Peyer's patch (tissue), 4 donors: Measurements from ENCODE around the gene LRRC17. TPM values are rescaled to one million over a fixed set of nuclear protein-coding genes. Genes with fewer than 3 reads are reported as not detected.

Source experiments
- DNase-seq, 3 donors: peaks; one replicate each; pipeline ENCODE4 v3.0.0-alpha.2; 2017 to 2019
- H3K27ac ChIP-seq, 4 donors: fragments of 200-600 bp; sonication (generic); one replicate each; pipeline ENCODE4 v1.5.1; 2016 to 2019
- H3K27me3 ChIP-seq, 2 donors: fragments of 200-600 bp; sonication (generic); one replicate each; pipeline ENCODE4 v1.5.1; 2019
- H3K36me3 ChIP-seq, 3 donors: fragments of 200-600 bp; sonication (generic); one replicate each; pipeline ENCODE4 v1.5.1; 2016 to 2019
- H3K4me1 ChIP-seq, 4 donors: fragments of 200-600 bp; sonication (generic); one replicate each; pipeline ENCODE4 v1.5.1; 2016 to 2019
- H3K4me3 ChIP-seq, 4 donors: fragments of 200-600 bp; sonication (generic); 1 replicate in 3 of 4; 2 replicates in 1 of 4; pipeline ENCODE4 v1.5.1; 2016 to 2019; ENCODE audit warnings: mild to moderate bottlenecking in 1 of 4
- H3K9me3 ChIP-seq, 4 donors: fragments of 200-600 bp; sonication (generic); one replicate each; pipeline ENCODE4 v1.5.1; 2016 to 2019; ENCODE audit warnings: mild to moderate bottlenecking in 1 of 4
- CTCF ChIP-seq, 6 experiments: fragments of 450-650 bp in 4 of 6; fragments of 200-600 bp in 2 of 6; sonication (generic) in 1 of 6; IDR thresholded peaks; one replicate each; pipeline ENCODE4 v1.5.1; 2017 to 2019; ENCODE audit warnings: antibody characterized with exemption in 6 of 6, mild to moderate bottlenecking in 3 of 6, moderate library complexity in 1 of 6
- POLR2A ChIP-seq, 2 donors: fragments of 450-650 bp; IDR thresholded peaks; one replicate each; pipeline ENCODE4 v1.5.1; 2017; ENCODE audit warnings: antibody characterized with exemption in 2 of 2, mild to moderate bottlenecking in 2 of 2, moderate library complexity in 2 of 2
- total RNA-seq, 4 donors: library from RNA; depleted of rRNA; stranded (reverse); fragments of >200 nt; gene quantifications; one replicate each; pipeline ENCODE4 v1.1.0, GENCODE V29; 2016

LRRC17 gene
- total RNA-seq, 4 donors from 2014 or later: 0.40 to 5.8 (median 2.1) TPM

DNA sequence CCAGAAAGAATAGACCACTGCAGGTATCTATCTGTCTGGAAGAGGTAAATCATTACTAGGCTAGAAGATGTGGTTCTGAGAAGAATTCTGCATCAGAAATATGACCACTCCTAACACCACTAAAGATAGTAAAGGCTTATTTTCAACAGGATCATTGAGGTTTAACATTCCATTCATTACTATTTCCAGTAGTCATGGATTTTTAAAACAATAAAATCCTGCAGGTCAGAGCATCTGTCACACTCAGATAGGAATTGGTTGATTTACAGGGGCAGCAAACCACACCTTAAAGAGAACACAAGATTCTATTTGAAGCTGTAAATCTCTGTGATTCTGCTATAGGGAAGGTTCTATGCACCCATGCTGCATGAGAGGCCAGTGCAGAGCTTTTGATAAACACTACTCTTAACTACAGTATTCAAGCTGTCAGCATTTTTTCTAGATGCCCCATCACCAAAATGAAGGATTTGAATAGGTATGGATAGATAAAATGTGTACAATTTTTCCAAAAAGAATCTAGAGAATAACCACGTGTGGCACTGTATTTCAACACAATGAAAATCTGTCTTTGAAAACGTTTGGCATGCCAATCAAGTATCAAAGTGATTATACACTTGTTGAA, 14.6 kb downstream of the LRRC17 start:
- Histone ChIP-seq H3K36me3 (no peaks in the 10 kb centered on the region), H3K9me3 (no peaks in the 10 kb centered on the region), H3K27me3 (no peaks in the 10 kb centered on the region), H3K27ac (no peak overlapping the region), H3K4me3 (no peak overlapping the region), H3K4me1 (no peaks in the 10 kb centered on the region)
- TF ChIP-seq CTCF (IDR thresholded peaks at IDR 0.05) (no peak), POLR2A (IDR thresholded peaks at IDR 0.05) (no peak)
- DNase-seq: no peak

DNA sequence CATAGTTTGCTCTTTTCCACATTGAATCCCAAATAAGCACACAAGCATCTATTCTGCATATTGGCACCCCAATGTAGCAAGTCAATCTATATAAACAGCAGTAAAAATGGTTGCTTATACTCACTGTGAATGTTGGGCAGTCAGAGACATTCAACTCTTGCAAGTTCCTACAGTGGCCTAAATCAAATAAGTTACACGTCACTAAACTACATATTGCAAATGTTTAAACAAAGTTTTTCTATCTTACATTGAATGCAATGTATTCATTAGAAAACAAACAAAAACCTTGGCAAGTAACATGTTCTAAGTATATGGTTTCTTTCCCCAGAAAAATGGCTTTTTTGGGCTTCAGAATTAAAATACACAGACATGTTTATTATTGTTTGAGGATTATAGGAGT, 19.0 kb downstream of the LRRC17 start:
- TF ChIP-seq CTCF (IDR thresholded peaks at IDR 0.05) (no peak), POLR2A (IDR thresholded peaks at IDR 0.05) (no peak)
- Histone ChIP-seq H3K9me3 (no peaks in the 10 kb centered on the region), H3K4me3 (no peak overlapping the region), H3K27ac (no peak overlapping the region), H3K4me1 (no peaks in the 10 kb centered on the region), H3K27me3 (no peaks in the 10 kb centered on the region), H3K36me3 (no peaks in the 10 kb centered on the region)
- no peak for DNase-seq

DNA sequence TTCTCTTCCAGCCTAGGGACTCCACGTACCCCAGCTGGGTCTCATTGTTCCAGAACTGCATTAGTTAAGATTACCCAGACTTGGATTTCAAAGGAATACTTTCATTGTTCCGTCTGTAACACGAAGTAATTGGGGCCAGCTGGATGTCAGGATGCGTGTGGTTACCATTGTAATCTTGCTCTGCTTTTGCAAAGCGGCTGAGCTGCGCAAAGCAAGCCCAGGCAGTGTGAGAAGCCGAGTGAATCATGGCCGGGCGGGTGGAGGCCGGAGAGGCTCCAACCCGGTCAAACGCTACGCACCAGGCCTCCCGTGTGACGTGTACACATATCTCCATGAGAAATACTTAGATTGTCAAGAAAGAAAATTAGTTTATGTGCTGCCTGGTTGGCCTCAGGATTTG, 21.0 kb downstream of the LRRC17 start:
- peak overlapping the region in 1 of 4 donors; percentile 3 for H3K27ac ChIP-seq
- H3K4me3 ChIP-seq: no peak overlapping the region
- no peaks in the 10 kb centered on the region for H3K36me3 ChIP-seq
- H3K4me1 ChIP-seq: no peaks in the 10 kb centered on the region
- no peaks in the 10 kb centered on the region for H3K9me3 ChIP-seq
- no peak for TF ChIP-seq CTCF (IDR thresholded peaks at IDR 0.05)
- TF ChIP-seq POLR2A (IDR thresholded peaks at IDR 0.05): no peak
- no peaks in the 10 kb centered on the region for H3K27me3 ChIP-seq
- DNase-seq: peak in 1 of 3 donors; percentile 53

DNA sequence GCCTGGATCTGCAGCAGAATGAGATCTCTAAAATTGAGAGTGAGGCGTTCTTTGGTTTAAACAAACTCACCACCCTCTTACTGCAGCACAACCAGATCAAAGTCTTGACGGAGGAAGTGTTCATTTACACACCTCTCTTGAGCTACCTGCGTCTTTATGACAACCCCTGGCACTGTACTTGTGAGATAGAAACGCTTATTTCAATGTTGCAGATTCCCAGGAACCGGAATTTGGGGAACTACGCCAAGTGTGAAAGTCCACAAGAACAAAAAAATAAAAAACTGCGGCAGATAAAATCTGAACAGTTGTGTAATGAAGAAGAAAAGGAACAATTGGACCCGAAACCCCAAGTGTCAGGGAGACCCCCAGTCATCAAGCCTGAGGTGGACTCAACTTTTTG, 21.4 kb downstream of the LRRC17 start:
- DNase-seq: no peak
- Histone ChIP-seq H3K4me3 (no peak overlapping the region), H3K27ac (peak overlapping the region in 1 of 4 donors; percentile 3), H3K4me1 (no peaks in the 10 kb centered on the region), H3K27me3 (no peaks in the 10 kb centered on the region), H3K36me3 (no peaks in the 10 kb centered on the region), H3K9me3 (no peaks in the 10 kb centered on the region)
- TF ChIP-seq POLR2A (IDR thresholded peaks at IDR 0.05) (no peak), CTCF (IDR thresholded peaks at IDR 0.05) (no peak)

- Histone ChIP-seq H3K4me3 (no peak overlapping the region), H3K9me3 (no peaks in the 10 kb centered on the region), H3K27me3 (no peaks in the 10 kb centered on the region), H3K36me3 (no peaks in the 10 kb centered on the region), H3K27ac (no peak overlapping the region), H3K4me1 (no peaks in the 10 kb centered on the region)
- DNase-seq: no peak
- TF ChIP-seq POLR2A (IDR thresholded peaks at IDR 0.05) (no peak), CTCF (IDR thresholded peaks at IDR 0.05) (no peak)
Measured at GRCh38 chr7:102934701-102935100, 21.9 kb downstream of the LRRC17 start.
